Dermis microvascular lymphatic vessel endothelial cell (primary cell): ENCODE measurements around the gene LRRC74B. TPM values are rescaled to one million over a fixed set of nuclear protein-coding genes. Genes with fewer than 3 reads are reported as not detected.

Source experiments
- DNase-seq, 2 donors: peaks; one replicate each; pipeline versions ENCODE4 v3.0.0 to v3.0.0-alpha.2; 2010; ENCODE audit warnings: low read depth in 2 of 2
- total RNA-seq: library from RNA; depleted of rRNA; stranded (reverse); fragments of >200 nt; gene quantifications from 2 replicates; pipeline ENCODE4 v1.2.1, GENCODE V29; 2014

Gene LRRC74B
- total RNA-seq, 1 donor from 2014 or later, result not detected

GRCh38 chr22:21101877-21102638 lies 56.3 kb downstream of the LRRC74B start:
- DNase-seq, result no peak

DNA sequence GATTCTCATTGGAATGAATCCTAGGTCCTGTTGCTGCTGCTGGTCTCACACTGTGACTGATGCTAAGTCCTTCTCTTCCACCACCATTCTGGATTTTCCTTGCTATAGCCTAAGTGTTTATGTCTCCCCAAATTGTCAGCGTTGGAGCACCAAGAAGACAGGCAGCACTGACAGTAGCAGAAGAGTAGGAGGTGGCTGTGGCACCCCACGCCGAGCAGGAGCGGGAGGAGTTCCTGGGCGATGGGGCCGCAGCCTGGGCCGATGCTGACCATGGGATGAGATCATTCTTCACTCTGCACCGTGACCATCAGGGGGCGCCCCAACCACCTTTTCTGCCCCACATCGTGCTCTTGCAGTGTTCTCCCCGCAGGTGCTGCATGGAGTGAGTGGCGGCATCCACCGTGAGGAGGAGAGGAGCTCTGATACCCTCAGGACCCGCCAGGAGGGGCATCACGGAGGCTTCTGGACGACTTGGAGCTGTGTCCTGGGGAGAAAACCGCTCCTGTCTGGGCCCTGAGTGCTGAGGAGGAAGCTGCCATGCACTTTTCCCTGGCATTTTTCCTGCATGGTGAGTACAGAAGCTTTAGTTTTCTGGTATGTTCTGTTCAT lies 57.0 kb downstream of the LRRC74B start:
- DNase-seq, result peak; percentile 15 to 54

DNA sequence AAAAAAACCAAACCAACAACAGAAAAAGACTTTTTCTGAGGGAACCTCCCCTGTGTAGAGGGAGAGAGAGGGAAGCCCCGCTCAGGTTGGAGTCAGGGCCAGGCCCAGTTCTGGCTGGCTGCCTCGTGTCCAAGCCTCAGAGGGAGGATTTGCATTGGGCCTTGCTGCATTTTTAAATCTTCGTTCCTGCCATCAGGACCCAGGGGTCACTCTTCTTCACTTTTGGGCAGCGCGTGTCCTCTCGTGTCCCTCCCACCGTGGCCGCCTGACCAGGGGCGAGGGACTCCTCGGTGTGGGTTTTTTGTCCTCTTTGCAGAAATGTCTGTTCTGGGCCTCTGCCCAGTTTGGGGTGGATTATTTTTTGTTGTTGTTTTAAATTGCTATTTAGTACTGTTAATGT lies 57.9 kb downstream of the LRRC74B start:
- DNase-seq, result no peak

DNA sequence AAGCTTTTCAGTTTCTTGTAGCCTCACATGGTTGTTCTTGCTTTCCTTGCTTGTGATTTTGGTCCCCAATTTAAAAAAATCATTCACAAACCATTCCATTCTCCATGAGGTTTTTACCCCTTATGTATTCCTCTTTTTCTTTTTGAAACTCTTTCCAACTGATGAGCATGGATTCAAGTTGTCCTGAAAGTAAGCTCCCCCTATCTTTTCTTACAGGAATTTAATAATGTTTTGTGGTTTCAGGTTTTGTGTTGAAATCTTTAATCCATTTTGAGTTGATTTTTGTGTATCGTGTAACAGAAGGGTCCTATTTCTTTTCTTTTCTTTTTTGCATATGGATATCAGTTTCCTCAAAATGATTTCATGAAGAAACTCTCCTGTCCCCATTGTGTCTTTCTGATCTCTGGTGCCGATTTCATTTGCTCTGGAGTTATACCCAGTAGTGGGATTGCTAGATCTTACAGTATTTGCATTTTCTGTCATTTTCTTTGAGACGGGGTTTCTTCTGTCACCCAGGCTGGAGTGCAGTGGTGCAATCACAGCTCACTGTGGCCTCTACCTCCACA lies 58.5 kb downstream of the LRRC74B start:
- no peak for DNase-seq

- DNase-seq, result no peak
These were observed 59.5 kb downstream of the LRRC74B start for GRCh38 chr22:21105294-21105693.

- no peak for DNase-seq
These were observed 60.3 kb downstream of the LRRC74B start for GRCh38 chr22:21106000-21106399.

GRCh38 chr22:21108379-21109115 lies 62.8 kb downstream of the LRRC74B start:
- no peak for DNase-seq

Other genes starting within 250 kb of the LRRC74B start
- 19.8 and 29.0 TPM in 2 replicates for gene PI4KA, start 187.1 kb upstream of the LRRC74B start, total RNA-seq
- 6.9 and 8.2 TPM in 2 replicates for gene SNAP29, start 186.9 kb upstream of the LRRC74B start, total RNA-seq
- 33.5 and 40.6 TPM in 2 replicates for gene CRKL, start 128.5 kb upstream of the LRRC74B start, total RNA-seq
- under 0.01 and 0.13 TPM in 2 replicates for gene AIFM3, start 78.7 kb upstream of the LRRC74B start, total RNA-seq
- 38.4 and 48.8 TPM in 2 replicates for gene LZTR1, start 63.6 kb upstream of the LRRC74B start, total RNA-seq
- 11.0 and 14.8 TPM in 2 replicates for gene THAP7, start 43.8 kb upstream of the LRRC74B start, total RNA-seq
- gene P2RX6, start 30.8 kb upstream of the LRRC74B start, total RNA-seq, result under 0.01 TPM in 1 of 2 replicates, not detected in the other
- not detected in 2 replicates for gene SLC7A4, start 13.4 kb upstream of the LRRC74B start, total RNA-seq